Measurements from ENCODE around the gene RNF144A.

GRCh38 chr2:7060156-7060555 is 142.9 kb downstream of the RNF144A start:
- TF ChIP-seq, protein P1, sequence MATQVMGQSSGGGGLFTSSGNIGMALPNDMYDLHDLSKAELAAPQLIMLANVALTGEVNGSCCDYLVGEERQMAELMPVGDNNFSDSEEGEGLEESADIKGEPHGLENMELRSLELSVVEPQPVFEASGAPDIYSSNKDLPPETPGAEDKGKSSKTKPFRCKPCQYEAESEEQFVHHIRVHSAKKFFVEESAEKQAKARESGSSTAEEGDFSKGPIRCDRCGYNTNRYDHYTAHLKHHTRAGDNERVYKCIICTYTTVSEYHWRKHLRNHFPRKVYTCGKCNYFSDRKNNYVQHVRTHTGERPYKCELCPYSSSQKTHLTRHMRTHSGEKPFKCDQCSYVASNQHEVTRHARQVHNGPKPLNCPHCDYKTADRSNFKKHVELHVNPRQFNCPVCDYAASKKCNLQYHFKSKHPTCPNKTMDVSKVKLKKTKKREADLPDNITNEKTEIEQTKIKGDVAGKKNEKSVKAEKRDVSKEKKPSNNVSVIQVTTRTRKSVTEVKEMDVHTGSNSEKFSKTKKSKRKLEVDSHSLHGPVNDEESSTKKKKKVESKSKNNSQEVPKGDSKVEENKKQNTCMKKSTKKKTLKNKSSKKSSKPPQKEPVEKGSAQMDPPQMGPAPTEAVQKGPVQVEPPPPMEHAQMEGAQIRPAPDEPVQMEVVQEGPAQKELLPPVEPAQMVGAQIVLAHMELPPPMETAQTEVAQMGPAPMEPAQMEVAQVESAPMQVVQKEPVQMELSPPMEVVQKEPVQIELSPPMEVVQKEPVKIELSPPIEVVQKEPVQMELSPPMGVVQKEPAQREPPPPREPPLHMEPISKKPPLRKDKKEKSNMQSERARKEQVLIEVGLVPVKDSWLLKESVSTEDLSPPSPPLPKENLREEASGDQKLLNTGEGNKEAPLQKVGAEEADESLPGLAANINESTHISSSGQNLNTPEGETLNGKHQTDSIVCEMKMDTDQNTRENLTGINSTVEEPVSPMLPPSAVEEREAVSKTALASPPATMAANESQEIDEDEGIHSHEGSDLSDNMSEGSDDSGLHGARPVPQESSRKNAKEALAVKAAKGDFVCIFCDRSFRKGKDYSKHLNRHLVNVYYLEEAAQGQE (IDR thresholded peaks at IDR 0.05; ENCODE audit: unreplicated experiment), result no peak
- TF ChIP-seq, protein P2, sequence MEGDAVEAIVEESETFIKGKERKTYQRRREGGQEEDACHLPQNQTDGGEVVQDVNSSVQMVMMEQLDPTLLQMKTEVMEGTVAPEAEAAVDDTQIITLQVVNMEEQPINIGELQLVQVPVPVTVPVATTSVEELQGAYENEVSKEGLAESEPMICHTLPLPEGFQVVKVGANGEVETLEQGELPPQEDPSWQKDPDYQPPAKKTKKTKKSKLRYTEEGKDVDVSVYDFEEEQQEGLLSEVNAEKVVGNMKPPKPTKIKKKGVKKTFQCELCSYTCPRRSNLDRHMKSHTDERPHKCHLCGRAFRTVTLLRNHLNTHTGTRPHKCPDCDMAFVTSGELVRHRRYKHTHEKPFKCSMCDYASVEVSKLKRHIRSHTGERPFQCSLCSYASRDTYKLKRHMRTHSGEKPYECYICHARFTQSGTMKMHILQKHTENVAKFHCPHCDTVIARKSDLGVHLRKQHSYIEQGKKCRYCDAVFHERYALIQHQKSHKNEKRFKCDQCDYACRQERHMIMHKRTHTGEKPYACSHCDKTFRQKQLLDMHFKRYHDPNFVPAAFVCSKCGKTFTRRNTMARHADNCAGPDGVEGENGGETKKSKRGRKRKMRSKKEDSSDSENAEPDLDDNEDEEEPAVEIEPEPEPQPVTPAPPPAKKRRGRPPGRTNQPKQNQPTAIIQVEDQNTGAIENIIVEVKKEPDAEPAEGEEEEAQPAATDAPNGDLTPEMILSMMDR (conservative IDR thresholded peaks at IDR 0.05; ENCODE audit: low read depth in 2 of 2), result no peak
- TF ChIP-seq EZH2phosphoT487 (IDR thresholded peaks at IDR 0.05; ENCODE audit: unreplicated experiment), result no peak
- no peak for TF ChIP-seq EZH2 (IDR thresholded peaks at IDR 0.05; ENCODE audit: low read depth, unreplicated experiment)
- TF ChIP-seq POLR2AphosphoS5 (IDR thresholded peaks at IDR 0.05; ENCODE audit: low read depth), result no peak
- TF ChIP-seq CREB1 (CRISPR knock-in tag; IDR thresholded peaks at IDR 0.05; ENCODE audit: low read depth), result no peak
